A172 (cell line): ENCODE data around the gene NXN. TPM values are rescaled to one million over a fixed set of nuclear protein-coding genes. Genes with fewer than 3 reads are reported as not detected.
"Not testable (repeated sequence)": the region's sequence is repeated elsewhere in the genome, so short reads cannot be mapped to it uniquely, and the experiment has no call there.

ENCODE experiments used
- DNase-seq: peaks from one replicate; pipeline ENCODE4 v3.0.0-alpha.2; 2015; ENCODE audit warnings: low spot score
- total RNA-seq: library from RNA; depleted of rRNA; stranded (reverse); fragments of >200 nt; shearing (Covaris generic); gene quantifications from 2 replicates; pipeline ENCODE4 v1.2.3, GENCODE V29; 2014

The NXN gene
- total RNA-seq, 1 experiment from 2014 or later: 7.2 TPM

GRCh38 chr17:917941-918740 is 61.4 kb downstream of the NXN start:
- DNase-seq: no peak

DNA sequence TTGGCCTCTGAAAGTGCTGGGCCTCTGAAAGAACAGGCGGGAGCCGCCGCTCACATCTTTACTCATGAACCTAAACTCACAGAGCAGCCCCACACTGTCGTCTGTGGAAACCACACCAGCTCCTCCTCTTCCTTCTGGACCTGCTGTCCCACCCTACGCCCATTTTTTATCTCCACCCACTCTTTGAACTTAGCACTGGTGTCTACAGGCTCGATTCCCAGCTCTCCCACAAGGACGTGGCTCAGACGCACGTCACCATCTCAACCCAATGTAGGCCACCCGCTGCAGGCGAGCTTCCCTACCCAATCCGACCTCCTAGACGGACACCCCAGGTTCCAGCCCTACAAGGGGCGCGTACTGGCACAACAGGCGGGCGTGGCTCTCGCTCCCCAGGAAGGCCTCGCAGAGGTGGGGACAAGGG is 62.2 kb downstream of the NXN start:
- no peak for DNase-seq

- no peak for DNase-seq
Measured at GRCh38 chr17:916315-916714, 63.3 kb downstream of the NXN start.

GRCh38 chr17:915538-916201 is 63.9 kb downstream of the NXN start:
- no peak for DNase-seq

- DNase-seq: no peak
Measured at GRCh38 chr17:914561-914960, 65.0 kb downstream of the NXN start.

DNA sequence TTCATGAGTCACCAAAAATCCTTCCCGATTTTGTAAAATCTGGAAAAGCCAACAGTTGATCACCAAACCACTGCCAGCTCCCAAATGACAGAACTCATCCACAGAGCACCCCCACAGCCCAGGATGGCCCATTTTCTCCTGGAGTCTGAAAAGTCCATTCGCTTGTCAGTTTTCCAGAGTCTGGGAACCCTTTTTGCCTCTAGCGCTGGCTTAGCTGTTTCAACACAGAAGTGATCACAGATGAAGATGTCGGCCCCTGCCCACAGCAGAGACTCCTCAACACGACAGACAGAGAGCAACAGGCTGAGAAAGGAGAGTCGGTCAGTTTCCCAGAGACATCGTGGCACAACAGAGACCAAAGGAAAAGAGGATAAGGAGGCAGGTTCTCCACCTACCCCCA is 66.4 kb downstream of the NXN start:
- DNase-seq: no peak

DNA sequence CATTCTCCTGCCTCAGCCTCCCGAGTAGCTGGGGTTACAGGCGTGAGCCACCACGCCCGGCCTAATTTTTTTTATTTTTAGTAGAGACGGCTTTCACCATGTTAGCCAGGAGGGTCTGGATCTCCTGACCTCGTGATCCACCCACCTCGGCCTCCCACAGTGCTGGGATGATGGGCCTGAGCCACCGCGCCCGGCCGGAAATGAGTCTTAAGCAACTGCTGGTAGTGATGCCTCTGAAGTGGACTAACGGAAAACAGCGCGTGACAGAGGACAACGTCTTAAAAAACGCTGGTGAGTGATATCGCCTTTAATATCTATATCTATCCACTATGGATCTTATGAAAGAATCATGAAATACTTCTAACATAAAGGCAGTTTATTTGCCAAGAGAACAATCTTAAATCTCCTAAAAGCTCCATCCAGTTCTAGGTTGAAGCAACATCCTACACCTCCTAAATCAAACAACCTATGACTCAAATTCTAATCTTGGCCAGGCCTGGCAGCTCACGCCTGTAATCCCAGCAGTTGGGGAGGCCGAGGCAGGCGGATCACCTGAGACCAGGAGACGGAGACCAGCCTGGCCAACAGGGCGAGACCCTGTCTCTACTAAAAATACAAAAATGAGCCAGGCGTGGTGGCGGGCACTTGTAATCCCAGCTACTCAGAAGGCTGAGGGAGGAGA is 69.8 kb downstream of the NXN start:
- DNase-seq: no peak

DNA sequence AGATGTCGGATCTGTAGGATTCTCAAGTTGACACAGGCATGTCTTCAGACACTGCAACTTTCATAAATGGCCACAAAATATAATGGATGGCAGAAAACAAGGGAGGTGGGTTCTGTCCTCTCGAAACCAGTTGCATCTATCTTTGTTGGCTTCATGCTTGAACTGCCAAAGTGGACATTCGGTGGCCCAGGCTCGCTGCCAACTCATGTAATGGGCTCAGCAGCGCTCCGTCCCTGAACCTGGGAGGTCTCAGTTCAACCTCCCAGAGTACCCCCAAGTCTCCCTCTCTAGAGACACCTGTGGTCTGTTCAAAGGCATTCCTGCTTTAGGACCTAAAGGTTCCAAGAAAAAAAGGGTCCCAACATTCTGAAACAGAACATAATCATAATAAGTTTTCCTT is 71.9 kb downstream of the NXN start:
- no peak for DNase-seq

GRCh38 chr17:905708-906107 is 73.9 kb downstream of the NXN start:
- DNase-seq: not testable (repeated sequence)

DNA sequence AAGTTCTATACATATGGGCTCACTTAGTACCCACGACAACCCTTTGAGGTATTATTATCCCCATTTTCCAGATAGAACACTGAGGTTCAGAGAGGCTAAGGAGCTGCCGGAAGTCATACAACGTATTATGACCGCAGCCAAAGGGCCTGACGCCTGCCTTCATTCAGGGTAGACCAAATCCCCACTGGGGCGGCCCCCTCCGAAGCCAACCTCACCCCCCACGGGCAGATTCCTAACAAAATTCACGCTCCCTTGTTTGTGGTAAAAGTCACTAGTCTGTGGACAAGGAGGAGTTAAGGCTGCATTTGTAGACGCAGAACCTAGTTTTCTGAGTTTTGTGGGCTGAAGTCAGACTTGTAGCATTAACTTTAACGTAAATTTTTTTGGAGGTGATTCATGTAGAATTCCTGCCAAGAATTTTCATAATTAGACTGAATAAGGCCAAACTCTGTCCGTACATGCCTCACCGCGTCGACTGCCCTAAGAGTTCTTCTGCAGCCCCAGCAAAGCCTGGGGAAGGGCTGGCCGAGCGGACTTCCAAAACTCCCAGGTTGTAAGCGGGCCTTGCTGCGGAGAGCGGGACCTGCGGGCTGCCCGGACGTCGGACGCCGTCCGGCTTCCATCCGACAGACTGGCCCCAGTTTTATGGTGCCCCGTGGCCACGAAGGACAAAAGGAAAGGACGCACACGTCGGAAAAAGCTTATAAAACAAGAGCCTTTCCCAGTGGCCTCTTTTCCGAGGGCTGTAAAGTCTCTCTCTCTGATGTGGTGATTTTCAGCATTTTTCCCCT is 75.7 kb downstream of the NXN start:
- DNase-seq: peak; percentile 85

DNA sequence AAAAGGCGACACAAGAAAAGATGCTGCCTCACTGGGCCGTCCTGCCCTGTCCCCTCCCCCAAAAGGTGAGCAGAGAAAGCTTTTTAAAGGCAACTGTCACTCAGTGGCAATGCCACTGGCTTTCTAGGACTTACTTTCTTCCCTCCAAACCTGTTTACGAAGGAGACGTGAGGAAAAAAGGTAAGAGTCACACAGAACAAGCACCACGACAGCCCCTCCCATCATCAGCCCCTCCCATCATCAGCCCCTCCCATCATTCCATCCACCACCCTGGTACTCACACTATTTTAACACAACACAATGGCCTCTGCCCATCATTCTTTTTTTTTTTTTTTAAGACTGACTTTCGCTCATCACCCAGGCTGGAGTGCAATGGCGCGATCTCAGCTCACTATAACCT is 77.1 kb downstream of the NXN start:
- DNase-seq: no peak

DNA sequence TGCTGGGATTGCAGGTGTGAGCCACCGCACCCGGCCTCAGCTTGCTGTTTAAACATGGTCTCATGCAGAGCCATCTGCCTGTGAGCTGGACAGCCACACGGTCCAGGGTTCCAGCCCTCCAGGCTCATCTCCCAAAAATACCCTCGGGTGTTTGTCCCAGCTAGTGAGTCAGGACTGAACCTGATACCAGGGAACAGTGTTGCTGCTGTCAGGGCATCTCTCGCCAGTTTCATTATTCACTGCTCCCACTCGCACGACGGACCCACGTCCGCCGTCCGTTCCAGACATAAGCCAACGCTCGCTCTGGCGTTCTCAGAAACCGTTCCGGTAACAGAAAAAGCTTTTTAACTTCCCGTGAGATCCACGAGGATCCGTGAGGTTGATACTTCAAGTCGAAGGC is 77.6 kb downstream of the NXN start:
- no peak for DNase-seq

DNA sequence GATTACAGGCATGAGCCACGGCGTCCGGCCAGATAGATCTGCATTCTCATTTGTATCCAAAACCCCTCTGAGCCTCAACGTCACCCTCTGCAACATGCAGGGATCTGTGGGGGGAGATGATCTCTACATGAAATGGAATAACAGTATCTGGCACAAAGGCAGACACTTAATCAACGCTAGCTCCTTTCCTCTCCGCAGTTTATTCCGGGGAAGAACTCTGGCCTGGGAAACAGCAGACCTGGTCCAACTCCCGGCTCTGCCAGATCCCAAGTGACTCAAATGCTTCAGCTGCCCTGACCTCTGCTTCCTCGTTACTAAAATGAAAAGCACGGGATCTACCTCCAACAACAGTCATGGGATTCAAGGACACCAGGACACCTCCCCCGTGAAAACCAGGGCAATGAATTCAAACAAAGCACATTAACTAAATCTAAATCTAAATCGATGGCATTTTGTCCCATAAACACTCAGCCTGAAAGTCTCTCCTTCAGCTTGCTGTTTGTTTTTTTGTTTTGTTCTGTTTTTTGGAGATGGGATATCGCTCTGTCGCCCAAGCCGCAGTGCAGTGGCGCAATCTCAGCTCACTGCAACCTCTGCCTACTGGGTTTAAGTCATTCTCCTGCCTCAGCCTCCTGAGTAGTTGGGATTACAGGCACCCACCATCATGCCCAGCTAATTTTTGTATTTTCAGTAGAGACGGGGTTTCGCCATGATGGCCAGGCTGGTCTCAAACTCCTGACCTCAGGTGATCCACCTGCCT is 78.2 kb downstream of the NXN start:
- no peak for DNase-seq

- DNase-seq: no peak
Measured at GRCh38 chr17:900336-900934, 79.1 kb downstream of the NXN start.

DNA sequence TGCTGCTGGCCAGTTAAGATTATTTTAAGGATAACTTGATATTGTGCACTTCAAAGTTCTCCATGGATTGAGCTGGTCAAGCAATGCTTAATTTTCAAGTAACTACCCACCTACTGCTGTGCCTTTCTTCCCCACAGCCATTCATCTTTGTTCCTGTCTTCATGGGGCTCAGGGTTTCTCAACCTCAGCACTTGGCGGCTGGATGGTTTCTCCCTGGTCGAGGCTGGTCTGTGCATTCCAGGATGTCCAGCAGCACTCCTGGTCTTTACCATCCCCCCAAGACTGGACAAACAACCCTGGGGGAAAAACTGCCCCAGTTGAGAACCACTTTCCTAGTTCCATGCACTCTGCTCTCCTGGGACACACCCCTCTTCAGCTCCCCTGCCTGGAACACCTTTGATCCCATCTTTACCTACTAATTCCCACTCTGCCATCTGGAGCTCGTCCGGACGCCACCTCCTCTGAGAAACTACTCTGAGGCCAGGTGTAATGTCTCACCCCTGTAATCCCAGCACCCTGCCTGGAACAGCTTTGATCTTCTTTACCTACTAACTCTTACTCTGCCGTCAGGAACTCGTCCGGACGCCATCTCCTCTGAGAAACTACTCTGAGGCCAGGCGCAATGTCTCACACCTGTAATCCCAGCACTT is 81.5 kb downstream of the NXN start:
- DNase-seq: no peak

GRCh38 chr17:896953-897661 is 82.5 kb downstream of the NXN start:
- DNase-seq: no peak

DNA sequence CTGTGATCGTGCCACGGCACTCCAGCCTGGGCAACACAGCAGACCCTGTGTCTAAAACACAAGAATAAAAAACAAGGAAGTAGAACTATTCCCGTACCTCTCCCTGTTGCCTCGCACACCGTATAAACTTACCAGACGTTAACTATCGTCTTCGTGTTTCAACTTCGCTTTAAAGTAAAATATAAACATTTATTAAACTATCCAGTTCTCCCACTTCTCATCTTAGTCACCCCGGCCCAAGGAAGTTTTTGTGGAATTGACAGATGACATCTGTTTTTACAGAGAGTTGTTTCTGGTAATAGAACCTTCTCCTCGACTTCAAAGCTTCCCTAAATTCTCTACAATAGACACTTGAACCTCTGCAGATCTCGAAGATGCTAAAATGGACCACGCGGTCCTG is 83.1 kb downstream of the NXN start:
- no peak for DNase-seq

- no peak for DNase-seq
Measured at GRCh38 chr17:892958-893357, 86.6 kb downstream of the NXN start.

- DNase-seq: no peak
Measured at GRCh38 chr17:888998-889441, 90.6 kb downstream of the NXN start.
